H1 (cell line): Measurements from ENCODE around the gene IFT20. TPM values are rescaled to one million over a fixed set of nuclear protein-coding genes. Genes with fewer than 3 reads are reported as not detected.
A peak's percentile ranks its signal among the peaks of the same experiment; 100 is the strongest.

Experiments used
- HDAC2 ChIP-seq, 2 experiments: fragments of 300-600 bp in 1 of 2; sonication (generic) in 1 of 2; IDR thresholded peaks; 2 replicates each; pipeline ENCODE4 v1.6.1; 2011 to 2012; ENCODE audit warnings: low read depth in 2 of 2, low read length in 2 of 2, mild to moderate bottlenecking in 2 of 2, moderate library complexity in 2 of 2, borderline replicate concordance in 1 of 2, inconsistent platforms in 1 of 2
- KDM4A ChIP-seq: IDR thresholded peaks from one replicate; pipeline ENCODE4 v1.7.1; 2012; ENCODE audit warnings: low read depth, mild to moderate bottlenecking, moderate library complexity, low read length, inconsistent platforms; ENCODE audit not compliant: severe bottlenecking
- polyA plus RNA-seq, 7 experiments: library from polyadenylated mRNA; depleted of rRNA in 3 of 7; stranded (reverse) in 5 of 7; unstranded in 2 of 7; fragments of >200 nt in 5 of 7; fragments of 200-250 nt in 2 of 7; gene quantifications; 1 replicate in 5 of 7; 2 replicates in 1 of 7; 4 replicates in 1 of 7; pipeline versions ENCODE4 v1.2.1 to v1.2.3, GENCODE V29; 2011 to 2013; ENCODE audit warnings: missing spikeins in 2 of 7, mixed read lengths in 2 of 7
- total RNA-seq: library from RNA; stranded (reverse); fragmentation: NEBNext Ultra II Directional; extraction: Animal tissue kit (Norgen Biotek cat#: 25700); gene quantifications from 2 replicates; pipeline ENCODE4 v1.2.1, GENCODE V29; 2021

The IFT20 gene
- total and polyA plus RNA-seq, 2 of the 8 experiments (the other 6 are each of a cell fraction or from before 2014, with no cell fraction given): 9.0 to 21.0 TPM

DNA sequence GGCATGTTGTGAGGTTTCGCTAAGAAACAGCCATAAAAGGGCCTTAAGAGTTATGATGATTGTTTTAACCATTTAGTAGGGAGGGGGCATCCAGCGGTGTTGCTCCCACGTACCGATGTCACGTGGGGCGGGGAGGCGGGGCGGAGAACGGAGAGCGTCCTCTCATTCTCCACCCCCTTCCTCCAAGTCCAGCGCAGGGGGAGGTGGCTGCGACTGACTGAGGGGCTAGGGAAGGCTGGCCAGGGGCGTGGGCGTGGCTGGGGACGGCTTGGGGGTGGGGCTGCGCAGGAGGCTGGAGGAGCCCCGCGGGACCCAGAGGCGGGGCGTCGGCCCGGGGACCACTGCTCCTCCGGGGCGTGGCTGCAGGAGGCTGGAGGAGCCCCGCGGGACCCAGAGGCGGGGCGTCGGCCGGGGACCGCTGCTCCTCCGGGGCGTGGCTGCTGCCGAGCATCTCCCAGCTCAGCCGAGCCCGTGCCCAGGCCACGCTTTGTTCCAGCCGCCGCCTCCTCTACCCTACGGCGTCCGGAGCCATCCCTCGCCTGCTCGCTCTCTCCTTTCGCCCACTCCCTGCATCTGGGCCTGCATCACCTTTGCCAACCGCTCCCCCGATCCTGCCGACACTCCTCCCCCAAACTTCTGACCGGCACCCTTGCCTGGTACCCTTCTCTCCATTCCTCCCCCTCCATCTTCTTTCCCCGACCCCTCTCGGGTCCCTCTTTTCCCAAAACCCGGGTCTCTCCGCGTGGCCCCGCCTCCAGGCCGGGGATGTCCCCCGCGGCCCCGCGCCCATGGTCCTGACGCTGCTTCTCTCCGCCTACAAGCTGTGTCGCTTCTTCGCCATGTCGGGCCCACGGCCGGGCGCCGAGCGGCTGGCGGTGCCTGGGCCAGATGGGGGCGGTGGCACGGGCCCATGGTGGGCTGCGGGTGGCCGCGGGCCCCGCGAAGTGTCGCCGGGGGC lies 36.3 kb upstream of the IFT20 start, which contains the start of gene SARM1 (continued):
- peak in 1 of 2 experiments; percentile 37; a peak in 1 of 4 replicates for TF ChIP-seq HDAC2 (IDR thresholded peaks at IDR 0.05; ENCODE audit: borderline replicate concordance in 1 of 2, low read depth in 2 of 2, low read length in 2 of 2)
- TF ChIP-seq KDM4A: peak; percentile 49
- TF ChIP-seq, all 59 proteins: peak for 8
